Neural cell (in vitro differentiated cells): ENCODE results near the gene RTN4R.

Experiments used
- CTCF ChIP-seq: fragments of 450-650 bp; IDR thresholded peaks from 2 replicates; pipeline ENCODE4 v1.5.1; 2014; ENCODE audit warnings: antibody characterized with exemption, mild to moderate bottlenecking, moderate library complexity; ENCODE audit not compliant: poor library complexity, severe bottlenecking
- EP300 ChIP-seq: fragments of 450-650 bp; conservative IDR thresholded peaks from 2 replicates; pipeline ENCODE4 v1.6.1; 2014; ENCODE audit warnings: antibody characterized with exemption, mild to moderate bottlenecking, moderate library complexity; ENCODE audit not compliant: poor library complexity, severe bottlenecking
- EZH2 ChIP-seq: fragments of 200-600, 300-800 bp; shearing (Covaris generic), sonication (generic); IDR thresholded peaks from 2 replicates; pipeline ENCODE4 v1.6.1; 2014; ENCODE audit warnings: antibody characterized with exemption, low read length, borderline replicate concordance, mild to moderate bottlenecking; ENCODE audit not compliant: insufficient read depth, poor library complexity, severe bottlenecking
- MXI1 ChIP-seq: fragments of 450-650 bp; conservative IDR thresholded peaks from 2 replicates; pipeline ENCODE4 v1.6.1; 2014; ENCODE audit warnings: antibody characterized with exemption, mild to moderate bottlenecking; ENCODE audit not compliant: poor library complexity, severe bottlenecking
- POLR2AphosphoS5 ChIP-seq: IDR thresholded peaks from 2 replicates; pipeline ENCODE4 v1.6.1; 2012
- RAD21 ChIP-seq: fragments of 450-650 bp; conservative IDR thresholded peaks from 2 replicates; pipeline ENCODE4 v1.6.1; 2014; ENCODE audit warnings: antibody characterized with exemption, mild to moderate bottlenecking, moderate library complexity
- REST ChIP-seq: IDR thresholded peaks from 2 replicates; pipeline ENCODE4 v1.6.1; 2012; ENCODE audit warnings: borderline replicate concordance
- SMC3 ChIP-seq: fragments of 450-650 bp; conservative IDR thresholded peaks from 2 replicates; pipeline ENCODE4 v1.6.1; 2014; ENCODE audit warnings: antibody characterized with exemption, mild to moderate bottlenecking, moderate library complexity; ENCODE audit not compliant: poor library complexity
- TAF1 ChIP-seq: IDR thresholded peaks from 2 replicates; pipeline ENCODE4 v1.6.1; 2012; ENCODE audit warnings: low read depth

GRCh38 chr22:20297414-20298109 is 29.4 kb upstream of the RTN4R start:
- TF ChIP-seq CTCF (no peak), POLR2AphosphoS5 (no peak), EZH2 (no peak), EP300 (no peak), REST (no peak), SMC3 (no peak), RAD21 (no peak), MXI1 (no peak), TAF1 (no peak)
